Measurements from ENCODE around the gene SLC43A2. TPM values are rescaled to one million over a fixed set of nuclear protein-coding genes. Genes with fewer than 3 reads are reported as not detected.

Gene SLC43A2
- total and polyA plus RNA-seq, 2 of the 13 experiments (the other 11 are each of a cell fraction or from before 2014, with no cell fraction given), result 7.3 to 20.0 TPM

DNA sequence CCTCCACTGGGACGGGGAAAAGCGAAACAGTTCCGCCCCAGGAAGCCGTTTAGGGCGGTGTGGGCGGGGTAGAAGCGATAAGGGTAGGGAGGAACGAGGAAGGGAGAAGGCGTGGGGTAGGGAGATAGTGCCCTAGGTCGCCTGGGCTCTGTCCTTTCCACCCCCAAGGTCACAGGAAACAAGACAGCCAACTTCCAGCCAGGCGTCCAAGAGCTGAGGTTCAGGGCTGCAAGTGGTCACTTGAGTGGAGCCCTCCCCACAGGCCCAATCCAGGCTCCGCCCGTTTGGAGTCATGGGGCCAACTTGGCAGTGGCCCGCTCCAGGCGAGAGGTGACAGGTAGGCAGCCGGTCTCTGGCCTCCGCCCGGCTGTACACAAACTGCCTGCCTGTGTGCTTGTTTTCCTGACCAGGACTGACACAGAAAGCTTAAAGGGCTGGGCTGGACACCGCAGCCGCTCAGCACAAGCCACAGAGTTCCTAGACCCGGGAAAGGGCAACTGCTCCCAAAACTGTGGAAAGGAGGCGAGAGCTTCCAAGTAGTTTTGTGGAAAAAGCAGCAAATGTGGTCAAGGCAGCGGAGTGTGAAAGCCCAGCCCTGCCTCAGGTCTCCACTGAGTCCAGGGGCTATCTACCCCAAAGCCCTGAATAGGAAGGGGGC is 21.3 kb upstream of the SLC43A2 start, which contains the start of gene RILP (continued):
- TF ChIP-seq, protein P1, sequence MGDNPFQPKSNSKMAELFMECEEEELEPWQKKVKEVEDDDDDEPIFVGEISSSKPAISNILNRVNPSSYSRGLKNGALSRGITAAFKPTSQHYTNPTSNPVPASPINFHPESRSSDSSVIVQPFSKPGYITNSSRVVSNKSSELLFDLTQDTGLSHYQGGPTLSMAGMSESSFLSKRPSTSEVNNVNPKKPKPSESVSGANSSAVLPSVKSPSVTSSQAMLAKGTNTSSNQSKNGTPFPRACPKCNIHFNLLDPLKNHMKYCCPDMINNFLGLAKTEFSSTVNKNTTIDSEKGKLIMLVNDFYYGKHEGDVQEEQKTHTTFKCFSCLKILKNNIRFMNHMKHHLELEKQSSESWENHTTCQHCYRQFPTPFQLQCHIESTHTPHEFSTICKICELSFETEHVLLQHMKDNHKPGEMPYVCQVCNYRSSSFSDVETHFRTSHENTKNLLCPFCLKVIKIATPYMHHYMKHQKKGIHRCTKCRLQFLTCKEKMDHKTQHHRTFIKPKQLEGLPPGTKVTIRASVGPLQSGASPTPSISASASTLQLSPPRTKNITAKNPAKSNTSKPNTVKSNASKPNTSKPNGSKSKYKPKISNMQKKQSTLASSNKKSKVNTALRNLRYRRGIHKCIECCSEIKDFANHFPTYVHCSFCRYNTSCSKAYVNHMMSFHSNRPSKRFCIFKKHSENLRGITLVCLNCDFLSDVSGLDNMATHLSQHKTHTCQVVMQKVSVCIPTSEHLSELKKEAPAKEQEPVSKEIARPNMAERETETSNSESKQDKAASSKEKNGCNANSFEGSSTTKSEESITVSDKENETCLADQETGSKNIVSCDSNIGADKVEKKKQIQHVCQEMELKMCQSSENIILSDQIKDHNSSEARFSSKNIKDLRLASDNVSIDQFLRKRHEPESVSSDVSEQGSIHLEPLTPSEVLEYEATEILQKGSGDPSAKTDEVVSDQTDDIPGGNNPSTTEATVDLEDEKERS (CRISPR knock-in tag; IDR thresholded peaks at IDR 0.05), result no peak
- peak in 1 of 2 experiments; percentile 67; a peak in 2 of 4 replicates for TF ChIP-seq KLF16 (CRISPR knock-in tag; IDR thresholded peaks at IDR 0.05)
- TF ChIP-seq, protein P2, sequence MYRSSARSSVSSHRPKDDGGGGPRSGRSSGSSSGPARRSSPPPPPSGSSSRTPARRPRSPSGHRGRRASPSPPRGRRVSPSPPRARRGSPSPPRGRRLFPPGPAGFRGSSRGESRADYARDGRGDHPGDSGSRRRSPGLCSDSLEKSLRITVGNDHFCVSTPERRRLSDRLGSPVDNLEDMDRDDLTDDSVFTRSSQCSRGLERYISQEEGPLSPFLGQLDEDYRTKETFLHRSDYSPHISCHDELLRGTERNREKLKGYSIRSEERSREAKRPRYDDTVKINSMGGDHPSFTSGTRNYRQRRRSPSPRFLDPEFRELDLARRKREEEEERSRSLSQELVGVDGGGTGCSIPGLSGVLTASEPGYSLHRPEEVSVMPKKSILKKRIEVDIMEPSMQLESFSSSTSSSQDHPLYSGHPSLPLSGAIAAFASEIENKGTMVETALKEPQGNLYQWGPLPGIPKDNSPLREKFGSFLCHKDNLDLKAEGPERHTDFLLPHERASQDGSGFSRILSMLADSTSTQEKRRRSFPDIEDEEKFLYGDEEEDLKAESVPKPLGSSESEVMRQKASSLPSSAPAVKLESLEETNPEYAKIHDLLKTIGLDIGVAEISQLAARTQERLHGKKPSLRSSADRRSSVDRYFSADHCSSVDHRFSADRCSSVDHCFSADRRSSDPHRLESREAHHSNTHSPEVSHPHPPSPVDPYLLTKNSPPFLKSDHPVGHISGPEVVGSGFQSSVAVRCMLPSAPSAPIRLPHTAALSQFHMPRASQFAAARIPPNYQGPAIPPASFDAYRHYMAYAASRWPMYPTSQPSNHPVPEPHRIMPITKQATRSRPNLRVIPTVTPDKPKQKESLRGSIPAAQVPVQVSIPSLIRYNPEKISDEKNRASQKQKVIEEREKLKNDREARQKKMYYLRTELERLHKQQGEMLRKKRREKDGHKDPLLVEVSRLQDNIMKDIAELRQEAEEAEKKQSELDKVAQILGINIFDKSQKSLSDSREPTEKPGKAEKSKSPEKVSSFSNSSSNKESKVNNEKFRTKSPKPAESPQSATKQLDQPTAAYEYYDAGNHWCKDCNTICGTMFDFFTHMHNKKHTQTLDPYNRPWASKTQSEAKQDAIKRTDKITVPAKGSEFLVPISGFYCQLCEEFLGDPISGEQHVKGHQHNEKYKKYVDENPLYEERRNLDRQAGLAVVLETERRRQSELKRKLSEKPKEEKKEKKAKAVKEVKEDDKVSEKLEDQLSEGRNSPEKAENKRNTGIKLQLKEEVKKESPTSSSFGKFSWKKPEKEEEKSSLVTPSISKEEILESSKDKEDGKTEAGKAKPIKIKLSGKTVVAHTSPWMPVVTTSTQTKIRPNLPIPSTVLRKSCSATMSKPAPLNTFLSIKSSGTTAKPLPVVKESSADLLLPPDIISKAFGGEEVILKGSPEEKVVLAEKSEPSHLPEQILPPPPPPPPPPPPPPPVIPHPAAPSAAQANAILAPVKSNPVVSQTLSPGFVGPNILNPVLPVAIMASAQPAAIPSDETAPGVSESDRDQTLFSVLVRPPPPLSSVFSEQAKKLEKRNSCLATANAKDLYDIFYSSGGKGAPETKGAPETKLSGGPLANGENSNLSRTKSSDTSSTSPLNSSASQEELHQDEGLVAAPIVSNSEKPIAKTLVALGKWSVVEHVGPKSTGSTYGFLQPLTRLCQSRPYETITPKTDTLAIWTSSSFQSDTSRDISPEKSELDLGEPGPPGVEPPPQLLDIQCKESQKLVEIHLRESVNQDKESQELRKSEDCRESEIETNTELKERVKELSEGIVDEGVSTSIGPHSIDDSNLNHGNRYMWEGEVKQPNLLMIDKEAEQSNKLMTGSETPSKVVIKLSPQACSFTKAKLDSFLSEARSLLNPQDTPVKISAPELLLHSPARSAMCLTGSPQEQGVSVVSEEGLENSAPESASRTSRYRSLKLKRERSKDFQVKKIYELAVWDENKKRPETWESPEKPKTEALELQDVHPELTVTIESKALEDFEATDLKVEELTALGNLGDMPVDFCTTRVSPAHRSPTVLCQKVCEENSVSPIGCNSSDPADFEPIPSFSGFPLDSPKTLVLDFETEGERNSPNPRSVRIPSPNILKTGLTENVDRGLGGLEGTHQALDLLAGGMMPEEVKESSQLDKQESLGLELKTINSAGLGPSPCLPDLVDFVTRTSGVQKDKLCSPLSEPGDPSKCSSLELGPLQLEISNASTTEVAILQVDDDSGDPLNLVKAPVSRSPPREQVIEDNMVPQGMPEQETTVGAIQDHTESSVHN (CRISPR knock-in tag; IDR thresholded peaks at IDR 0.05), result no peak
- TF ChIP-seq, protein P3, sequence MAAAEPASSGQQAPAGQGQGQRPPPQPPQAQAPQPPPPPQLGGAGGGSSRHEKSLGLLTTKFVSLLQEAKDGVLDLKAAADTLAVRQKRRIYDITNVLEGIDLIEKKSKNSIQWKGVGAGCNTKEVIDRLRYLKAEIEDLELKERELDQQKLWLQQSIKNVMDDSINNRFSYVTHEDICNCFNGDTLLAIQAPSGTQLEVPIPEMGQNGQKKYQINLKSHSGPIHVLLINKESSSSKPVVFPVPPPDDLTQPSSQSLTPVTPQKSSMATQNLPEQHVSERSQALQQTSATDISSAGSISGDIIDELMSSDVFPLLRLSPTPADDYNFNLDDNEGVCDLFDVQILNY (CRISPR knock-in tag; conservative IDR thresholded peaks at IDR 0.05), result no peak
- TF ChIP-seq, protein P4, sequence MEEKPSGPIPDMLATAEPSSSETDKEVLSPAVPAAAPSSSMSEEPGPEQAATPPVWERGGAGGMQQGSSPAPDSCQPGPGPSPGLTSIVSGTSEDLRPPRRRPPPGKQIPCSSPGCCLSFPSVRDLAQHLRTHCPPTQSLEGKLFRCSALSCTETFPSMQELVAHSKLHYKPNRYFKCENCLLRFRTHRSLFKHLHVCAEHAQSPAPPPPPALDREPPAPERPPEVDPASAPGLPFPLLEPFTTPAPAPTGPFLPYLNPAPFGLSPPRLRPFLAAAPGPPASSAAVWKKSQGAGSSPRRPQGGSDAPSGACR (CRISPR knock-in tag; IDR thresholded peaks at IDR 0.05), result peak; percentile 53; the same call in 1 of the 2 replicates
- TF ChIP-seq MAFG (CRISPR knock-in tag; IDR thresholded peaks at IDR 0.05), result no peak
- no peak for TF ChIP-seq ZNF160 (CRISPR knock-in tag; IDR thresholded peaks at IDR 0.05)
- no peak for TF ChIP-seq ZEB1 (IDR thresholded peaks at IDR 0.05; ENCODE audit: insufficient replicate concordance, low read depth)
- TF ChIP-seq KDM4B (CRISPR knock-in tag; IDR thresholded peaks at IDR 0.05), result 0 out of 2 replicates have a peak, but pooled peaks have one; percentile 41
- no peak for TF ChIP-seq U2AF2 (IDR thresholded peaks at IDR 0.05; ENCODE audit: low read depth, low read length)
- TF ChIP-seq ZNF446 (CRISPR knock-in tag; IDR thresholded peaks at IDR 0.05), result no peak
- peak; percentile 82 for TF ChIP-seq KDM2A (CRISPR knock-in tag; IDR thresholded peaks at IDR 0.05; ENCODE audit: borderline replicate concordance, low read depth)
- TF ChIP-seq KAT2B (IDR thresholded peaks at IDR 0.05; ENCODE audit: borderline replicate concordance, low read depth, low read length), result no peak

All from HepG2 (cell line).